Measurements from ENCODE around the gene VTI1A. TPM values are rescaled to one million over a fixed set of nuclear protein-coding genes. Genes with fewer than 3 reads are reported as not detected.

Gene VTI1A
- total RNA-seq, 6 experiments from 2014 or later: 11.2 to 26.2 (median 12.3) TPM

DNA sequence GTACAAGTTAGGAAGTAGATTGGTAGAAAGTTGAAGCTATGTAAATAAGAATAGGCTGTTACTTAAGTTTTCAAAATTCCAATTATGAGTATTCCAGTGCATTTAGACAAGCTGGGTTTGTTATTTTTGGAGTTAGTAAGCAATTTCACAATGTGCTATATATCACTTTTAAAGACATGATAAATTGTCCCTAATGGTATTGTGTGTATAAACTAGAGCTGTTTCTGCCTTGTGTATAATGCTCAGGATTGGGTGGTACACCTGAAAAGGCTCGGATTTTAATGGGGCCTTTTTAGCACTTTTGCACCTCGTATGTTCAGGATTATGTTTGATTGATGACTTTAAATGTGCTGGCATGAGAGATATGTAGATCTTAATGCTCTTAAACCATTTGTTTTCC, 175.8 kb downstream of the VTI1A start:
- Histone ChIP-seq H3K9me3 (no peaks in the 10 kb centered on the region), H3K27ac (no peak overlapping the region), H3K36me3 (no peaks in the 10 kb centered on the region), H3K4me1 (no peaks in the 10 kb centered on the region), H3K27me3 (no peaks in the 10 kb centered on the region), H3K4me3 (no peak overlapping the region)
- TF ChIP-seq, protein P1, sequence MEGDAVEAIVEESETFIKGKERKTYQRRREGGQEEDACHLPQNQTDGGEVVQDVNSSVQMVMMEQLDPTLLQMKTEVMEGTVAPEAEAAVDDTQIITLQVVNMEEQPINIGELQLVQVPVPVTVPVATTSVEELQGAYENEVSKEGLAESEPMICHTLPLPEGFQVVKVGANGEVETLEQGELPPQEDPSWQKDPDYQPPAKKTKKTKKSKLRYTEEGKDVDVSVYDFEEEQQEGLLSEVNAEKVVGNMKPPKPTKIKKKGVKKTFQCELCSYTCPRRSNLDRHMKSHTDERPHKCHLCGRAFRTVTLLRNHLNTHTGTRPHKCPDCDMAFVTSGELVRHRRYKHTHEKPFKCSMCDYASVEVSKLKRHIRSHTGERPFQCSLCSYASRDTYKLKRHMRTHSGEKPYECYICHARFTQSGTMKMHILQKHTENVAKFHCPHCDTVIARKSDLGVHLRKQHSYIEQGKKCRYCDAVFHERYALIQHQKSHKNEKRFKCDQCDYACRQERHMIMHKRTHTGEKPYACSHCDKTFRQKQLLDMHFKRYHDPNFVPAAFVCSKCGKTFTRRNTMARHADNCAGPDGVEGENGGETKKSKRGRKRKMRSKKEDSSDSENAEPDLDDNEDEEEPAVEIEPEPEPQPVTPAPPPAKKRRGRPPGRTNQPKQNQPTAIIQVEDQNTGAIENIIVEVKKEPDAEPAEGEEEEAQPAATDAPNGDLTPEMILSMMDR (IDR thresholded peaks at IDR 0.05): no peak
- TF ChIP-seq POLR2A (IDR thresholded peaks at IDR 0.05): no peak
- ATAC-seq: no peak
- no peak for DNase-seq
- intact Hi-C loops (cut with DNase I): no loop called here
- WGBS (ENCODE audit: insufficient coverage, low coverage, low lambda C conversion rate, missing lambda C conversion rate): 72% methylated on average over 2 of the region's 2 CpGs

GRCh38 chr10:112624546-112625048, 177.6 kb downstream of the VTI1A start:
- Histone ChIP-seq H3K9me3 (no peaks in the 10 kb centered on the region), H3K36me3 (no peaks in the 10 kb centered on the region), H3K27me3 (no peaks in the 10 kb centered on the region), H3K27ac (no peak overlapping the region), H3K4me3 (no peak overlapping the region), H3K4me1 (no peaks in the 10 kb centered on the region)
- ATAC-seq (no peak), DNase-seq (no peak)
- intact Hi-C loops (cut with DNase I): no loop called here
- no peak for TF ChIP-seq POLR2A (IDR thresholded peaks at IDR 0.05)
- TF ChIP-seq, protein P1 (IDR thresholded peaks at IDR 0.05): no peak
- WGBS (ENCODE audit: insufficient coverage, low coverage, low lambda C conversion rate, missing lambda C conversion rate): 67% methylated on average over 6 of the region's 7 CpGs

DNA sequence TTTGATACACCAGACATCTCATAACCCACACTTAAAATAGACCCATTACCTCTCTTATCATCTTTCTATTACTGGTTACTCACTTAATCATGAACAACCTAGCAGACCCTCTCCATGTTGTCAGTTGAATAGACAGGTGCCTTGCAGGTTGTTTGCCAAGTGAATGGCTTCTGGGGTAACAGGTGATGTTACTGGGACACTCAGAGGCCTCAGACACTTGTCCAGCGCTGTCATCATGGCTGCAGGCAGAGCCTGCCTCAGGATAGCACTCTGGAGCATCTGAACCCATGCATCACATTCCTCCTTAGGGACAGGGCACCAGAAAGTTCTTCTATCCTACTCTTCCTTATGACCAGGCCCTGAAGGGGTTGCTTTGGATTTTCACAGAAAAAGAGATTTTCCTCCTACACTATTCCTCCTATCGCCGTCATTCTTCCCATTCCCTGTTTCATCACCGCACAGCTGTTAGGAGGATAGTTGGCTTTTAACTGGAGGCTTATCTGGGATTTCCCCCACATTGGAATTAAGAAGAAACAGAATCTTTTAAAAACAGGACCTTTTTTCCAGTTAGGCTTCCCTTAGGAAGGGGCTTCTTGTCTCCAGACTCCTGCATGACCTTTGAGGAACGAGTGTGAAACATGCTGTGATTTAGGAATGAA, 182.1 kb downstream of the VTI1A start:
- Histone ChIP-seq H3K4me3 (no peak overlapping the region), H3K36me3 (no peaks in the 10 kb centered on the region), H3K9me3 (no peaks in the 10 kb centered on the region), H3K4me1 (no peaks in the 10 kb centered on the region), H3K27me3 (no peaks in the 10 kb centered on the region), H3K27ac (no peak overlapping the region)
- no peak for DNase-seq
- no peak for ATAC-seq
- TF ChIP-seq, protein P1 (IDR thresholded peaks at IDR 0.05): no peak
- no peak for TF ChIP-seq POLR2A (IDR thresholded peaks at IDR 0.05)
- 95% methylated on average over 5 of the region's 5 CpGs for WGBS (ENCODE audit: insufficient coverage, low coverage, low lambda C conversion rate, missing lambda C conversion rate)
- intact Hi-C loops (cut with DNase I): no loop called here

GRCh38 chr10:112631501-112632400, 184.7 kb downstream of the VTI1A start:
- no peaks in the 10 kb centered on the region for H3K36me3 ChIP-seq
- DNase-seq (no peak), ATAC-seq (no peak)
- TF ChIP-seq POLR2A (IDR thresholded peaks at IDR 0.05): no peak
- TF ChIP-seq, protein P1 (IDR thresholded peaks at IDR 0.05): no peak
- H3K9me3 ChIP-seq: no peaks in the 10 kb centered on the region
- WGBS (ENCODE audit: insufficient coverage, low coverage, low lambda C conversion rate, missing lambda C conversion rate): 94% methylated on average over 8 of the region's 8 CpGs
- intact Hi-C loops (cut with DNase I): no loop called here
- no peak overlapping the region for H3K27ac ChIP-seq
- no peaks in the 10 kb centered on the region for H3K4me1 ChIP-seq
- H3K4me3 ChIP-seq: no peak overlapping the region
- no peaks in the 10 kb centered on the region for H3K27me3 ChIP-seq
